Transverse colon (tissue), 4 donors: ENCODE data around the gene GABRG3. TPM values are rescaled to one million over a fixed set of nuclear protein-coding genes. Genes with fewer than 3 reads are reported as not detected.

ENCODE experiments used
- DNase-seq: peaks from one replicate; pipeline ENCODE4 v3.0.0-alpha.2; 2019
- H3K27ac ChIP-seq, 4 donors: fragments of 200-600 bp; sonication (generic); 2 replicates each; pipeline ENCODE4 v1.5.1; 2016 to 2018; ENCODE audit warnings: inconsistent platforms in 4 of 4
- H3K27me3 ChIP-seq: fragments of 200-600 bp; sonication (generic); 2 replicates; pipeline ENCODE4 v1.5.1; 2017; ENCODE audit warnings: inconsistent platforms
- H3K36me3 ChIP-seq, 4 donors: fragments of 200-600 bp; sonication (generic); 2 replicates each; pipeline ENCODE4 v1.5.1; 2017 to 2019; ENCODE audit warnings: inconsistent platforms in 4 of 4
- H3K4me1 ChIP-seq, 4 donors: fragments of 200-600 bp; sonication (generic); 2 replicates each; pipeline ENCODE4 v1.5.1; 2017 to 2020; ENCODE audit warnings: inconsistent platforms in 4 of 4
- H3K4me3 ChIP-seq, 4 donors: fragments of 200-600 bp; sonication (generic); 1 replicate in 1 of 4; 2 replicates in 3 of 4; pipeline versions ENCODE4 v1.5.1 to v1.6.1; 2017 to 2019; ENCODE audit warnings: inconsistent platforms in 4 of 4
- H3K9me3 ChIP-seq, 2 donors: fragments of 200-600 bp; sonication (generic); 2 replicates each; pipeline ENCODE4 v1.5.1; 2017 to 2019; ENCODE audit warnings: inconsistent platforms in 2 of 2
- EP300 ChIP-seq: sonication (generic); formaldehyde crosslinking; IDR thresholded peaks from one replicate; pipeline ENCODE4 v1.6.1; 2017; ENCODE audit warnings: antibody characterized with exemption, low read depth
- POLR2A ChIP-seq: fragments of 450-650 bp; IDR thresholded peaks from one replicate; pipeline ENCODE4 v1.6.1; 2016; ENCODE audit warnings: antibody characterized with exemption, mild to moderate bottlenecking, moderate library complexity
- POLR2AphosphoS5 ChIP-seq, 3 donors: sonication (generic); formaldehyde crosslinking; IDR thresholded peaks; one replicate each; pipeline ENCODE4 v1.6.1; 2016; ENCODE audit warnings: antibody characterized with exemption in 3 of 3
- WGBS, 2 donors: methylation state at CpG; one replicate each; pipeline ENCODE4 v1.1.5; 2018; ENCODE audit warnings: low coverage in 1 of 2; 5-methylcytosine and 5-hydroxymethylcytosine counted together
- in situ Hi-C, 4 donors: fragments of 200-750 bp; cut with MboI; loops; one replicate each; pipeline versions ENCODE4 v1.15.0 to v1.15.1; 2017; ENCODE audit warnings: low sequenced_read_pairs in 3 of 4, low pct_ligation_motif_present in 1 of 4, low pct_unique_long_range_greater_than_20kb in 1 of 4
- intact Hi-C: fragments of 100-400 bp; cut with DNase I; formaldehyde crosslinking; loops from one replicate; pipeline ENCODE4 v1.15.1; 2023; ENCODE audit warnings: low total_unique reads
- total RNA-seq, 4 donors: library from RNA; depleted of rRNA; stranded (reverse); fragments of >200 nt; gene quantifications; one replicate each; pipeline ENCODE4 v1.1.0, GENCODE V29; 2016
- TF ChIP-seq, protein P1 (sequence below), 5 experiments: fragments of 200-600 bp in 3 of 5; fragments of 450-650 bp in 2 of 5; sonication (generic) in 3 of 5; IDR thresholded peaks; 1 replicate in 2 of 5; 2 replicates in 3 of 5; pipeline ENCODE4 v1.5.1; 2016 to 2017; ENCODE audit warnings: antibody characterized with exemption in 5 of 5, inconsistent platforms in 3 of 5, mild to moderate bottlenecking in 2 of 5, moderate library complexity in 1 of 5

The GABRG3 gene
- total RNA-seq, 4 donors from 2014 or later = not detected

DNA sequence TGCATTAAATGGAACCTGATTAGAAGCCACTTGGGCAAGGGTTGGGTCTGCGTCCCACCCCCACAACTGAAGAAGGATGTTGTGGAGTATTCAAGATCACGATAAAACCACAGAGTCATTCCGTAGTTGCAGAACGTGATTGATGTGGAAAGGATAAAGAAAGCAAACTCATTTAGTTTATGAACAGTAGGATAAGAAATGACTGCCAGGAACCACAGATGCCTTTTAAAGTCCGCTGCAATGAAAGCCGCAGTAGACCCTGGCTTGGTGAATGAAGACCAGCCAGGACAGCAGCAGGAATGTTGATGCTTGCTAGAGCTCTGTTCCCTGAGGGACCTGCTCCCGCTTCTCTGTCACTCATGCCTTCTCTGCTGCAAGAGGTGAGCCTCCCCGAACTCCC is 111.5 kb downstream of the GABRG3 start:
- DNase-seq = no peak
- WGBS, 2 donors = 46 to 49% methylated on average over 8 of the region's 8 CpGs
- Histone ChIP-seq H3K27me3 (no peaks in the 10 kb centered on the region), H3K27ac (no peak overlapping the region), H3K4me3 (no peak overlapping the region), H3K9me3 (no peaks in the 10 kb centered on the region), H3K36me3 (no peaks in the 10 kb centered on the region), H3K4me1 (no peaks in the 10 kb centered on the region)
- no peak for TF ChIP-seq POLR2AphosphoS5 (IDR thresholded peaks at IDR 0.05)
- no peak for TF ChIP-seq EP300
- in situ Hi-C loops (no loop called here), intact Hi-C loops (no loop called here)

DNA sequence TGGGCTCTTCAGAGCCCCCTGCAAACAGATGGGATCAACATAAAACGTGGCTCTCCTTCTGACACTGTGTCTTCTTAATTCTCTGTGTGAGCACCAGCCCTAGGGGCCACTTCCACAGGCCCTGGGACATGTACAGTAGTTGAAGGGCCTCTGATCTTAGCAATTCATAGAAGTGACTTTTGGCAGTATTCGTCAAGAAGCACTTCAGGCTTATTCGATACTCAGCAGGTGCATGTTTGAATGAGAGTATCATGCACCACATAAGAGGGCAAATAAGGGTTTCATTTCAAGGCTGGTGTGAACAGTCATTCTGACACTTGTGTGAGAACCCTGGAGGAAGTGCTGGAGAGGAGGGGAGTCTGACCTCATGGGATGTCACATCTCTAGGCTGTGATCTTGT is 113.9 kb downstream of the GABRG3 start:
- H3K4me3 ChIP-seq = no peak overlapping the region
- no peak for DNase-seq
- H3K36me3 ChIP-seq = no peaks in the 10 kb centered on the region
- no peaks in the 10 kb centered on the region for H3K4me1 ChIP-seq
- in situ Hi-C loops = no loop called here
- H3K27me3 ChIP-seq = no peaks in the 10 kb centered on the region
- TF ChIP-seq, protein P1, sequence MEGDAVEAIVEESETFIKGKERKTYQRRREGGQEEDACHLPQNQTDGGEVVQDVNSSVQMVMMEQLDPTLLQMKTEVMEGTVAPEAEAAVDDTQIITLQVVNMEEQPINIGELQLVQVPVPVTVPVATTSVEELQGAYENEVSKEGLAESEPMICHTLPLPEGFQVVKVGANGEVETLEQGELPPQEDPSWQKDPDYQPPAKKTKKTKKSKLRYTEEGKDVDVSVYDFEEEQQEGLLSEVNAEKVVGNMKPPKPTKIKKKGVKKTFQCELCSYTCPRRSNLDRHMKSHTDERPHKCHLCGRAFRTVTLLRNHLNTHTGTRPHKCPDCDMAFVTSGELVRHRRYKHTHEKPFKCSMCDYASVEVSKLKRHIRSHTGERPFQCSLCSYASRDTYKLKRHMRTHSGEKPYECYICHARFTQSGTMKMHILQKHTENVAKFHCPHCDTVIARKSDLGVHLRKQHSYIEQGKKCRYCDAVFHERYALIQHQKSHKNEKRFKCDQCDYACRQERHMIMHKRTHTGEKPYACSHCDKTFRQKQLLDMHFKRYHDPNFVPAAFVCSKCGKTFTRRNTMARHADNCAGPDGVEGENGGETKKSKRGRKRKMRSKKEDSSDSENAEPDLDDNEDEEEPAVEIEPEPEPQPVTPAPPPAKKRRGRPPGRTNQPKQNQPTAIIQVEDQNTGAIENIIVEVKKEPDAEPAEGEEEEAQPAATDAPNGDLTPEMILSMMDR (IDR thresholded peaks at IDR 0.05) = no peak
- TF ChIP-seq POLR2A = no peak
- no peak for TF ChIP-seq POLR2AphosphoS5 (IDR thresholded peaks at IDR 0.05)
- TF ChIP-seq EP300 = no peak
- WGBS, 2 donors = 65 to 85% methylated on average over 2 to 3 of the region's 3 CpGs
- peaks cover 3 to 6% of the 10 kb centered on the region in 2 donors for H3K9me3 ChIP-seq
- no peak overlapping the region for H3K27ac ChIP-seq
- intact Hi-C loops = no loop called here

DNA sequence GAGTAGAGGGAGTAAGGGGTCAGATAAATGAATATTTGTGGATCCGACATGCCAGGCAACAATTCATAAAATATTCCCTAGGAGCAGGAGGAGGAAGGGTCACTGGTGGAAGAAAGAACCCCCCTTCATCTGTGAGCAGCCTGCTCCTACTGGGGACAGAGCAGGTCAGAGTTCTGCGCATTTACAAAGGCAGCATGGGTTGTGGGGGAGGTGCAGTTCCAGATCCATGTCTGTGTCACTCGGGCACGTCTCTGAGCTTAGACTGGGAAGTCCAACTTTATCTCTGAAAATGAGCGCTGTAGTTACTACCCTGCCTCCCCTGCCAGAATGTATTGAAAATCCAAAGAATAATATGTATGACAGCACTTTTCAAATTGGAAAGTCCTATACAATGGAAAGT is 115.2 kb downstream of the GABRG3 start:
- Histone ChIP-seq H3K27me3 (no peaks in the 10 kb centered on the region), H3K27ac (no peak overlapping the region), H3K36me3 (no peaks in the 10 kb centered on the region), H3K4me1 (no peaks in the 10 kb centered on the region), H3K4me3 (no peak overlapping the region), H3K9me3 (peaks cover 3 to 6% of the 10 kb centered on the region in 2 donors)
- DNase-seq = no peak
- intact Hi-C loops (no loop called here), in situ Hi-C loops (no loop called here)
- 61 to 69% methylated on average over 5 of the region's 5 CpGs for WGBS, 2 donors
- no peak for TF ChIP-seq POLR2A

DNA sequence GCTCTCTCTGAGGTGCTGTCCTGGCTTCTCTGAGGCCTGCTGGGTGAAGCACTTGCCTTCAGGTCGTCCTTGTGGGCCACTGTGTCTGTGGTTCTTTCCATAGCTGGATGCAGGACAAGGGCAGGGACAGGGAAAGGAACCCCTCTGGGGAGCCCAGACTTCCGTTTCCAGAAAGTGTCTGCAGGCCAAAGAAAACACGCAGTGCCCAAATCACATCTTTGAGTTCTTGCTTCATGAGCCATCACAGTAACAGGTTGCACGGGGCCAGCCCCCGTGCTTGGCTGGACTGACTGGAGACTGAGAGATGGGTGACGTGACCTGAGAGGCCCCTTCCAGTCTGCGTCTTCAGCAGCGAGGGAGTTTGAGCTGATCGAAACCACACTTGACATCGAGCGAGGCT is 115.8 kb downstream of the GABRG3 start:
- H3K27me3 ChIP-seq = no peaks in the 10 kb centered on the region
- no peak overlapping the region for H3K4me3 ChIP-seq
- H3K4me1 ChIP-seq = no peaks in the 10 kb centered on the region
- TF ChIP-seq EP300 = no peak
- TF ChIP-seq, protein P1 (IDR thresholded peaks at IDR 0.05) = no peak
- no peak for TF ChIP-seq POLR2AphosphoS5 (IDR thresholded peaks at IDR 0.05)
- no peak for TF ChIP-seq POLR2A
- in situ Hi-C loops = no loop called here
- H3K36me3 ChIP-seq = no peaks in the 10 kb centered on the region
- no peak overlapping the region for H3K27ac ChIP-seq
- intact Hi-C loops = no loop called here
- WGBS, 2 donors = 73 to 80% methylated on average over 1 to 11 of the region's 11 CpGs
- H3K9me3 ChIP-seq = peaks cover 3 to 6% of the 10 kb centered on the region in 2 donors
- no peak for DNase-seq

DNA sequence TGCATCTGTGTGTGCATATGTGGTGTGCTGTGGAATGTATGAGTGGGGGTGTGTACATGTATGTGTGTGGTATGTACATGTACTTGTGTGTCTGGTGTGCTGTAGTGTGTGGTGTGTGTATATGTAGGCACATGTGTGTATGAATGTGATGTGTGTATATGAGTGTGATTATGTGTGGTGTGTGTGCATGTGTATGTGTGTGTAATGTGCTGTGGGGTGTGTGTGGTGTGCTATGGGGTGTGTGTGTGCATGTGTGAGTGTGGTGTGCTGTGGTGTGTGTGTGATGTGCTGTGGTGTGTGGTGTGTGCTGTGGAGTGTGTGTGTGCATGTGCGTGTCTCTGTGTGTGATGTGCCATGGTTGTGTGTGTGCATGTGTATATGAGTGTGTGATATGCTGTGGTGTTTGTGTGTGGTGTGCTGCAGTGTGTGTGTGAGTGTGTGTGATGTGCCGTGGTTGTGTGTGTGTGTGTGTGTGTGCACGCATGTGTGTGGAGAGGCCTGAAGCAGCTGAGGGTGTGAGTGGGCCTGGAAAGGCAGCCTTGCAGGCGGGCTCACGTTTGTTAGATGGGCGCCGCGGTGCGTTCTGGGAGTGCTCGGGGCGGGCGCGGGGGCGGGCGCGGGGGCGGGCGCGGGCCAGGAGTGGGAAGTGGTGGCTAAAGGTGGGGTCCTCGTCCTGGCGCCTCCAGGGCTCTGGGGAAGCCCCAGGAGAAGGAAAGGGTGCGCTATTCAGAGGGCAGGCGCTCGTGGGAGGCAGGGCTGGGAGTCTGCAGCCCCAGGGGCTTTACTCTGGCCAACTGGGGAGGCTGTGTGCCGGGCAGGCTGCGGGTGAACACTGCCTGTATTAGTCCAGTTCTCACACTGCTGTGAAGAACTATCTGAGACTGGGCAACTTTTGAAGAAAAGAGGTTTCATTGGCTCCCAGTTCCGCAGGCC is 116.9 kb downstream of the GABRG3 start:
- intact Hi-C loops (no loop called here), in situ Hi-C loops (no loop called here)
- 82 to 92% methylated on average over 2 to 26 of the region's 27 CpGs for WGBS, 2 donors

More for the DNA sequence above, 116.9 kb downstream of the GABRG3 start:
- Histone ChIP-seq H3K4me1 (no peaks in the 10 kb centered on the region), H3K27me3 (no peaks in the 10 kb centered on the region), H3K27ac (no peak overlapping the region), H3K9me3 (peaks cover 3 to 6% of the 10 kb centered on the region in 2 donors), H3K36me3 (no peaks in the 10 kb centered on the region), H3K4me3 (no peak overlapping the region)
- no peak for DNase-seq
- TF ChIP-seq POLR2A (no peak), EP300 (no peak), POLR2AphosphoS5 (IDR thresholded peaks at IDR 0.05) (no peak)
- TF ChIP-seq, protein P1 (IDR thresholded peaks at IDR 0.05) = no peak
